A549 treated with AZD2906 at 1 μM for 4 hours (cell line): ENCODE results near the gene POMZP3. TPM values are rescaled to one million over a fixed set of nuclear protein-coding genes. Genes with fewer than 3 reads are reported as not detected.

Source experiments
- total RNA-seq: library from RNA; stranded (reverse); fragments of 200-300 nt; extraction: Qiagen RNA extraction; gene quantifications from 5 replicates; pipeline ENCODE4 v1.2.3, GENCODE V29; 2022

POMZP3 gene
- total RNA-seq = 22.4 to 25.8 TPM (median 23.8 TPM) in 5 replicates

DNA sequence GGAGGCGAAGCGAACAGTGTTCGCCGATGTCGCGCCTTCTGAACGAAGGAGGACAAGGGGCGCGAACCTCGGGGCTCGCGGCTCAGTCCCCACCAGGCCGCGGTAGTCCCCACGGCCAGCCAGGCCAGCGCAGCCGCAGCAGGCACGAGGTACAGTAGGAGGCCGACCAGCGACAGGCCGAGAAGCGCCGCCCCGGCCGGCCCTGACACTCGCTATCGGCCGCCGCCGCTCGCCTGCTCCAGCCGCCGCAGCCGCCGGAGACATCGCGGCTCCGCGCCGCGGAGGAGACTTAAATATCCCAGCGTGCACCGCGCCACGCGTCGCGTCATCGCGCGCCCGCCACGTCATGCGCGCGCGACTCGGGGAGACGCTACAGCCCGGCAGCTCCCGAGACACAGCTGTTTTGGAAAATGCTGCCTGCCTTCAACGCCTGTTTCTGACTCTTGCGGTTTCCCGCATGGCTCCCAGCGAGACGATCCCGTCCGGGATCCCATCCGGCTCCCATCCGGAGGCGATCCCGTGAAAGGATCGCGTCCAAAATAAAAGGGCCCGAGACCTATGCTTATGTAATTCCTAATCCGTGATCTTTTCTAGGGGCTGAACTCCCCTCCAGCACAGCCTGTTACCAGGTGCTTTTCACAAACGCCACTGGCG, at the start of gene POMZP3:
Gene POMZP3 (minus strand): TSS at position 291 of the 654 bp plus-strand sequence. CDS start 1,215 bp downstream, outside the sequence.

Other genes with a start within 250 kb of the POMZP3 start
- gene SSC4D, start 217.6 kb downstream of the POMZP3 start, total RNA-seq = 0.73 to 1.4 TPM (median 1.3 TPM) in 5 replicates
- 16.1 to 21.6 TPM (median 19.7 TPM) in 5 replicates for gene ZP3, start 202.3 kb downstream of the POMZP3 start, total RNA-seq
- 25.2 to 32.0 TPM (median 29.0 TPM) in 5 replicates for gene DTX2, start 165.6 kb downstream of the POMZP3 start, total RNA-seq
- gene UPK3B, start 116.7 kb downstream of the POMZP3 start, total RNA-seq = 11.5 to 19.9 TPM (median 17.5 TPM) in 5 replicates
- gene SPDYE16, start 84.0 kb downstream of the POMZP3 start, total RNA-seq = 0.05 to 0.10 TPM in 2 of 5 replicates, not detected in the others